Mucosa of rectum (tissue), 2 donors: ENCODE measurements around the gene RIPOR3.
A peak's percentile ranks its signal among the peaks of the same experiment; 100 is the strongest.
"Not testable (repeated sequence)": the region's sequence is repeated elsewhere in the genome, so short reads cannot be mapped to it uniquely, and the experiment has no call there.

ENCODE experiments used
- H3K27ac ChIP-seq, 2 donors: one replicate each; pipeline ENCODE4 v1.7.0; 2013; ENCODE audit warnings: inconsistent platforms in 2 of 2, low read depth in 2 of 2, low read length in 2 of 2
- H3K27me3 ChIP-seq, 2 donors: one replicate each; pipeline ENCODE4 v1.7.0; 2013; ENCODE audit warnings: low read length in 2 of 2; ENCODE audit not compliant: control insufficient read depth in 2 of 2, insufficient read depth in 2 of 2
- H3K36me3 ChIP-seq, 2 donors: one replicate each; pipeline ENCODE4 v1.7.0; 2013; ENCODE audit warnings: low read length in 2 of 2; ENCODE audit not compliant: control insufficient read depth in 2 of 2, insufficient read depth in 2 of 2
- H3K4me1 ChIP-seq, 2 donors: one replicate each; pipeline ENCODE4 v1.7.0; 2013; ENCODE audit warnings: low read length in 2 of 2, mild to moderate bottlenecking in 1 of 2; ENCODE audit not compliant: control insufficient read depth in 2 of 2, insufficient read depth in 2 of 2
- H3K4me3 ChIP-seq, 2 donors: one replicate each; pipeline ENCODE4 v1.7.0; 2013; ENCODE audit warnings: low read length in 2 of 2
- H3K9ac ChIP-seq, 2 donors: one replicate each; pipeline ENCODE4 v1.7.0; 2013; ENCODE audit warnings: low read length in 2 of 2, low read depth in 1 of 2, mild to moderate bottlenecking in 1 of 2
- H3K9me3 ChIP-seq, 2 donors: one replicate each; pipeline ENCODE4 v1.7.0; 2013; ENCODE audit warnings: low read length in 2 of 2; ENCODE audit not compliant: control insufficient read depth in 2 of 2
- donor health status: healthy.
- donor health status: Normal muscosa, but diverticular disease.

RIPOR3 gene

DNA sequence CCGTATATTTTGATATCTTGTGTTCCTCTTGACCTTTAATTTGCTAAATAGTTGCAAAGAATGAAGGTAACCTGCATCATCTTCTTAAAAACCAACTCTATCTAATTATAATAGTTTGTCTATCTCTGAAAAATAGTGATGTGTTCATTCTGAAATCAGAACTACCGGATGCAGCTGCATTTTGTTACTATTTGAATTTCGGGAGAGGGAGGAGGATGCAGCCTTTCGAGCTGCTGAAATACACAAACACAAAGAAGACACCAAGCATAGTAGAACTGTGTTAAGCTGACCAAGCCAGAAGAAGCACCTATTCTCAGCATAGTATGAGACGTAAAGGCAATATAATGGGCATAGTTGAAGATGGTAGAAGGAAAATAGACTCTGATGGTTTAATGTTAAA, 148.0 kb downstream of the RIPOR3 start:
- no peaks in the 10 kb centered on the region for H3K9me3 ChIP-seq
- H3K36me3 ChIP-seq: no peaks in the 10 kb centered on the region
- H3K27ac ChIP-seq: no peak overlapping the region
- no peaks in the 10 kb centered on the region for H3K27me3 ChIP-seq
- no peak overlapping the region for H3K4me3 ChIP-seq
- H3K4me1 ChIP-seq: peaks cover 5 to 9% of the 10 kb centered on the region in 2 donors
- no peak overlapping the region for H3K9ac ChIP-seq

DNA sequence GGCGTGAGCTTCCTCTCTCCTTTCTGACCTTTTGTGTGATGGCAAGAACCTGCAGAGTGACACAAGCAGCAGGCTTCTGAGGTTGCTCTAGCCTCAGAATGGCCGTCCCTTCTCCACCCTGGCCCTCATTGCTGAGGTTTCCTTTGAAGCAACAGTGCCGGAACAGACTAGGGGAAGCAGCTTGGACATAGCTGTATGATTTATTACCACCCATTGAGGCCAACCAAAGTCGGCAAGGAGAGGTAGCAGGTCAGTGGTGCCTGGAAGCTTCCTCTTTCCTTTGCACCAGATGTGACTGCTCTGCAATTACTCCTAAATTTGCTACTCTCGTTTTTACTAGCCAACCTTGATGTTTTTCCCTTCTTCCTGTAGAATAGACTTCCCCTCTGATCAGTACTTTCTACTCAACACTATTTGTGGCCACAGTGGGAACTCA, 149.7 kb downstream of the RIPOR3 start:
- H3K4me1 ChIP-seq: peaks cover 15 to 17% of the 10 kb centered on the region in 2 donors
- H3K27ac ChIP-seq: peak overlapping the region in 1 of 2 donors; percentile 25
- H3K4me3 ChIP-seq: no peak overlapping the region
- H3K9me3 ChIP-seq: no peaks in the 10 kb centered on the region
- H3K36me3 ChIP-seq: no peaks in the 10 kb centered on the region
- no peak overlapping the region for H3K9ac ChIP-seq
- no peaks in the 10 kb centered on the region for H3K27me3 ChIP-seq

GRCh38 chr20:50540620-50541605, 150.4 kb downstream of the RIPOR3 start:
- Histone ChIP-seq H3K27me3 (no peaks in the 10 kb centered on the region), H3K27ac (peak overlapping the region in 1 of 2 donors; percentile 25), H3K36me3 (no peaks in the 10 kb centered on the region), H3K9me3 (no peaks in the 10 kb centered on the region), H3K4me1 (peaks cover 19 to 20% of the 10 kb centered on the region in 2 donors), H3K4me3 (no peak overlapping the region), H3K9ac (no peak overlapping the region)

- not testable (repeated sequence) for H3K27me3 ChIP-seq, H3K27ac ChIP-seq, H3K4me3 ChIP-seq, H3K9ac ChIP-seq, H3K9me3 ChIP-seq, H3K36me3 ChIP-seq
- H3K4me1 ChIP-seq: peaks cover 19 to 20% of the 10 kb centered on the region in 2 donors
These were observed 151.5 kb downstream of the RIPOR3 start for GRCh38 chr20:50539798-50540197.

DNA sequence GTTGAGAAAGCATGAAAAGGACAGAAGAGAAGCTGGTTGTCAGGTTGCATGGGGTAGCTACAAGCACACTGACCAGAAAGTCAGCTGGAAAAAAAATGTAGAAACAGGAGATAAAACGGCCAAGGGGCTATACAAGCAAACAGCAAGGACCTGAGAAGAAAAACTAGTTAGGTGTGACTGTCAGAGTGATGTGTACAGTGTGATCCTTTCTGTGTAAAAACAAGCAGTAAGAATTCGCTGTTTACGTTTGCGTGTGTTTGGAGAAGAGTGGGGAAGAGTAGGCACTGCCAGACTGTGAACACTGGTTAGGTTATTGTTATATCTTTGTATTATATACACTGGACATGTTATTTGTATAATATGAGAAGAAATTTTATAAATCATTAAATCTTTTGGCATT, 153.1 kb downstream of the RIPOR3 start:
- peaks cover 19 to 20% of the 10 kb centered on the region in 2 donors for H3K4me1 ChIP-seq
- no peaks in the 10 kb centered on the region for H3K9me3 ChIP-seq
- H3K9ac ChIP-seq: no peak overlapping the region
- H3K27ac ChIP-seq: no peak overlapping the region
- H3K27me3 ChIP-seq: no peaks in the 10 kb centered on the region
- H3K4me3 ChIP-seq: no peak overlapping the region
- no peaks in the 10 kb centered on the region for H3K36me3 ChIP-seq

DNA sequence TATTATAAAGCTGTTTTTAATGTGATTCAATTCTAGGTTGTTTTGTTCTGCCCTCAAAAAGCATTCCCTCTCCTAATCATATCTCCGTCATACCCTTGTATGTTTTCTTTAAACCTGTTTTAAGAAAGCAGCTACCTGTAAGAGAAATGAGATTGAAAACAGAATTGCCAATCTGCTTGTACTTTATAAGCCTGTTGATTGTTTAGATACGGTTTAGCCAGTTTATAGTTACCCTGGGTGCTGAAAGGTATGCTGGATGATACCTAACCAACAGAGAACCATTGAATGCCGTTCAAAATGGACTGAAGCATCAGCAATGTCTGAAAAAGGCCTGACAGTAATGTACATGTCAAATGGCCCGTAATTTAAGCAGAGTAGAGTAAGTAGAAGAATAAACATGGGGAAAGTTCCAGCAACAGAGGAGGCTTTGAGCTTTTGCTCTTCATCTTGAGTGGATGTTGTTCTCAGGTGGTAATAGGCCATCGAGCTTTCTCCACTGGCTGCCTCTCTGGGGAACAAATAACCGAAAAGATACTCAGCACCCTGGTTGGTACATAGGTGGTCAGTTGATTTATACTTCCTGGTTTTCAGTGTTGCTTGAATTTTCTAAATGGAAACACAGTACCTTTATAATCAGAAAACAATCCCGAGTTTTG, 153.7 kb downstream of the RIPOR3 start:
- Histone ChIP-seq H3K36me3 (no peaks in the 10 kb centered on the region), H3K9ac (no peak overlapping the region)

GRCh38 chr20:50536333-50536732, 155.0 kb downstream of the RIPOR3 start:
- no peaks in the 10 kb centered on the region for H3K9me3 ChIP-seq
- H3K27me3 ChIP-seq: no peaks in the 10 kb centered on the region
- no peak overlapping the region for H3K4me3 ChIP-seq
- peaks cover 17 to 26% of the 10 kb centered on the region in 2 donors for H3K4me1 ChIP-seq
- H3K36me3 ChIP-seq: no peaks in the 10 kb centered on the region
- H3K27ac ChIP-seq: no peak overlapping the region
- H3K9ac ChIP-seq: no peak overlapping the region

More for the DNA sequence above, 153.7 kb downstream of the RIPOR3 start:
- peaks cover 19 to 20% of the 10 kb centered on the region in 2 donors for H3K4me1 ChIP-seq
- H3K4me3 ChIP-seq: no peak overlapping the region
- H3K27me3 ChIP-seq: no peaks in the 10 kb centered on the region
- H3K27ac ChIP-seq: peak overlapping the region in 1 of 2 donors; percentile 8
- H3K9me3 ChIP-seq: no peaks in the 10 kb centered on the region
